ENCODE data around the gene MOGAT1. TPM values are rescaled to one million over a fixed set of nuclear protein-coding genes. Genes with fewer than 3 reads are reported as not detected.

Gene MOGAT1
- total RNA-seq, 1 donor from 2014 or later: not detected

DNA sequence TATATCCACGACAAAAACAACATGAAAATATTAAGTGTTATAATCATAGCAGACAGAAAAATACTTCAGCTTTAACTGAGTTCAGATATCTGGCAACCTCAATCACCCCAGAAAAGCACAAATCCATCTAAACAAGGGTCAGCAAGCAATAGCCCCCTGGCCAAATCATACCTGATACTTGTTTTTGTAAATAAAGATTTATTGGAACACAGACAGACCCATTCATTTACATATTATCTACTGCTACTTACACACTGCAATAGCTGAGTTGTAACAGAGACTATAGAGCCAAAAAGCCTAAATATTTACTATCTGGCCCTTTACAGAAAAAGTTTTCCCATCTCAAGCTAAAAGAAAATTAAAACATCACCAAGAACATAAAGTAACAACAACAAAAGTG is 28.3 kb upstream of the MOGAT1 start:
- no peaks in the 10 kb centered on the region for H3K27me3 Mint-ChIP-seq (ENCODE audit: low read depth, unreplicated experiment)
- peaks cover 2% of the 10 kb centered on the region for H3K4me1 Mint-ChIP-seq (ENCODE audit: low read depth, unreplicated experiment)
- H3K36me3 ChIP-seq (ENCODE audit: insufficient read depth, low read length): peaks cover 21% of the 10 kb centered on the region
- H3K4me3 ChIP-seq (ENCODE audit: insufficient read depth, low read depth, low read length): no peak overlapping the region
- H2AFZ ChIP-seq (ENCODE audit: low read depth, low read length): no peak overlapping the region
- H4K20me1 ChIP-seq (ENCODE audit: insufficient read depth, low read length): no peaks in the 10 kb centered on the region
- no peak overlapping the region for H3K9ac ChIP-seq (ENCODE audit: low read length)
- no peak overlapping the region for H3K27ac Mint-ChIP-seq (ENCODE audit: unreplicated experiment)
- no peak overlapping the region for H3K4me3 Mint-ChIP-seq (ENCODE audit: unreplicated experiment)
- H3K27me3 ChIP-seq (ENCODE audit: insufficient read depth, low read length): no peaks in the 10 kb centered on the region
- TF ChIP-seq, protein P1, sequence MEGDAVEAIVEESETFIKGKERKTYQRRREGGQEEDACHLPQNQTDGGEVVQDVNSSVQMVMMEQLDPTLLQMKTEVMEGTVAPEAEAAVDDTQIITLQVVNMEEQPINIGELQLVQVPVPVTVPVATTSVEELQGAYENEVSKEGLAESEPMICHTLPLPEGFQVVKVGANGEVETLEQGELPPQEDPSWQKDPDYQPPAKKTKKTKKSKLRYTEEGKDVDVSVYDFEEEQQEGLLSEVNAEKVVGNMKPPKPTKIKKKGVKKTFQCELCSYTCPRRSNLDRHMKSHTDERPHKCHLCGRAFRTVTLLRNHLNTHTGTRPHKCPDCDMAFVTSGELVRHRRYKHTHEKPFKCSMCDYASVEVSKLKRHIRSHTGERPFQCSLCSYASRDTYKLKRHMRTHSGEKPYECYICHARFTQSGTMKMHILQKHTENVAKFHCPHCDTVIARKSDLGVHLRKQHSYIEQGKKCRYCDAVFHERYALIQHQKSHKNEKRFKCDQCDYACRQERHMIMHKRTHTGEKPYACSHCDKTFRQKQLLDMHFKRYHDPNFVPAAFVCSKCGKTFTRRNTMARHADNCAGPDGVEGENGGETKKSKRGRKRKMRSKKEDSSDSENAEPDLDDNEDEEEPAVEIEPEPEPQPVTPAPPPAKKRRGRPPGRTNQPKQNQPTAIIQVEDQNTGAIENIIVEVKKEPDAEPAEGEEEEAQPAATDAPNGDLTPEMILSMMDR (IDR thresholded peaks at IDR 0.05; ENCODE audit: insufficient read depth, low read depth, low read length): no peak
- no peak for TF ChIP-seq EZH2 (IDR thresholded peaks at IDR 0.05; ENCODE audit: insufficient read depth, low read length)
- peaks cover 16% of the 10 kb centered on the region for H3K79me2 ChIP-seq (ENCODE audit: insufficient read depth, low read length)
- DNase-seq (ENCODE audit: low read depth) (no peak), FAIRE-seq (no peak)
- H3K27ac ChIP-seq (ENCODE audit: low read depth, low read length): no peak overlapping the region
- H3K4me1 ChIP-seq (ENCODE audit: insufficient read depth, low read length): no peaks in the 10 kb centered on the region
- peaks cover 4% of the 10 kb centered on the region for H3K36me3 Mint-ChIP-seq (ENCODE audit: low read depth, unreplicated experiment)
- H3K9me3 ChIP-seq (ENCODE audit: insufficient read depth, low read depth, low read length): no peaks in the 10 kb centered on the region
- H3K4me2 ChIP-seq (ENCODE audit: low read length): no peak overlapping the region
- H3K9me3 Mint-ChIP-seq (ENCODE audit: unreplicated experiment): no peaks in the 10 kb centered on the region

DNA sequence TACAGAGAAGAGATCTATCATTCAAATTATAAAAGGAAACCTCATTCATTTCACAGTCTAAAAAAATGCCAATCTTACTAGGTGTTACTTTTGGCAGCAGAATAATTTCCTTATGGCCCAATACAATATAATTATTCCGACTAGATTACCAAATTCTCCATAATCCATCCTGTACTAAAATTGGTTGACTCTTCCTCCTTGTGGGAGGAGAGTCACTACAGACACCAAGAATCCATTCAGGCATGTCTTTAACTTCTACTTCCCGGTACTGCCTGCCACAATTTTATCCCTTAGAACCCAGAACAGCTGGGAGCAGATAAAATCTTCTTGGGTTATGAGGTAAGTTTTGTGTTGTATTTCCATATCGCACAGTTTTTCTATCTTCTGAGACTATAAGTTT is 25.4 kb upstream of the MOGAT1 start:
- peaks cover 2% of the 10 kb centered on the region for H3K4me1 Mint-ChIP-seq (ENCODE audit: low read depth, unreplicated experiment)
- Histone ChIP-seq H3K4me2 (ENCODE audit: low read length) (no peak overlapping the region), H4K20me1 (ENCODE audit: insufficient read depth, low read length) (peaks cover 9% of the 10 kb centered on the region), H2AFZ (ENCODE audit: low read depth, low read length) (no peak overlapping the region), H3K27ac (ENCODE audit: low read depth, low read length) (no peak overlapping the region), H3K9me3 (ENCODE audit: insufficient read depth, low read depth, low read length) (no peaks in the 10 kb centered on the region), H3K79me2 (ENCODE audit: insufficient read depth, low read length) (peaks cover 42% of the 10 kb centered on the region), H3K4me1 (ENCODE audit: insufficient read depth, low read length) (no peaks in the 10 kb centered on the region), H3K4me3 (ENCODE audit: insufficient read depth, low read depth, low read length) (no peak overlapping the region), H3K27me3 (ENCODE audit: insufficient read depth, low read length) (no peaks in the 10 kb centered on the region), H3K36me3 (ENCODE audit: insufficient read depth, low read length) (peaks cover 20% of the 10 kb centered on the region), H3K9ac (ENCODE audit: low read length) (no peak overlapping the region)
- no peaks in the 10 kb centered on the region for H3K9me3 Mint-ChIP-seq (ENCODE audit: unreplicated experiment)
- no peak overlapping the region for H3K4me3 Mint-ChIP-seq (ENCODE audit: unreplicated experiment)
- TF ChIP-seq EZH2 (IDR thresholded peaks at IDR 0.05; ENCODE audit: insufficient read depth, low read length): no peak
- TF ChIP-seq, protein P1 (IDR thresholded peaks at IDR 0.05; ENCODE audit: insufficient read depth, low read depth, low read length): no peak
- FAIRE-seq (no peak), DNase-seq (ENCODE audit: low read depth) (no peak)
- H3K27ac Mint-ChIP-seq (ENCODE audit: unreplicated experiment): no peak overlapping the region
- no peaks in the 10 kb centered on the region for H3K36me3 Mint-ChIP-seq (ENCODE audit: low read depth, unreplicated experiment)
- no peaks in the 10 kb centered on the region for H3K27me3 Mint-ChIP-seq (ENCODE audit: low read depth, unreplicated experiment)

DNA sequence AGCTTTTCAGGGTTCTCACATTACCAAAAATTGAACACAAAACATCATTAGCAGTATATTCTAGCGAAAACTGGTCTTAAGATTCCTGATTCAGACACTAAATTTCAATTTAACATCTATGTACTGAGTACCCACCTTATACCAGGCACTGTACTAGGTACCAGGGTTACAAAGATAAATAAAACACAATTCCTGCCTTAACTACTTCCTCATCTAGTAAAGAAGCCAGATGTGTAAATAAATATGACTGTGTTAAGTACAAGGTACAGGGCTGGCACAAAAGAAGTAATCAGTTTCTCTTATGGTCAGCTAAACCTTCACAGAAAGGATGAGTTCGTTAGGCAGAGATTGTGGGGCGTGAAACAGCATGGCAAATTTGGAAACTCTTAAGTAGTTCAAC is 21.7 kb upstream of the MOGAT1 start:
- H3K36me3 Mint-ChIP-seq (ENCODE audit: low read depth, unreplicated experiment): no peaks in the 10 kb centered on the region

More for the DNA sequence above, 21.7 kb upstream of the MOGAT1 start:
- Histone ChIP-seq H3K9me3 (ENCODE audit: insufficient read depth, low read depth, low read length) (no peaks in the 10 kb centered on the region), H3K79me2 (ENCODE audit: insufficient read depth, low read length) (peaks cover 76% of the 10 kb centered on the region), H2AFZ (ENCODE audit: low read depth, low read length) (no peak overlapping the region), H3K4me2 (ENCODE audit: low read length) (no peak overlapping the region), H3K4me1 (ENCODE audit: insufficient read depth, low read length) (peaks cover 5% of the 10 kb centered on the region), H3K36me3 (ENCODE audit: insufficient read depth, low read length) (peaks cover 8% of the 10 kb centered on the region), H3K27me3 (ENCODE audit: insufficient read depth, low read length) (no peaks in the 10 kb centered on the region), H3K4me3 (ENCODE audit: insufficient read depth, low read depth, low read length) (no peak overlapping the region), H3K9ac (ENCODE audit: low read length) (no peak overlapping the region), H4K20me1 (ENCODE audit: insufficient read depth, low read length) (peaks cover 27% of the 10 kb centered on the region), H3K27ac (ENCODE audit: low read depth, low read length) (no peak overlapping the region)
- Mint-ChIP-seq H3K4me3 (ENCODE audit: unreplicated experiment) (no peak overlapping the region), H3K27ac (ENCODE audit: unreplicated experiment) (no peak overlapping the region), H3K9me3 (ENCODE audit: unreplicated experiment) (no peaks in the 10 kb centered on the region), H3K27me3 (ENCODE audit: low read depth, unreplicated experiment) (no peaks in the 10 kb centered on the region), H3K4me1 (ENCODE audit: low read depth, unreplicated experiment) (no peaks in the 10 kb centered on the region)
- TF ChIP-seq, protein P1 (IDR thresholded peaks at IDR 0.05; ENCODE audit: insufficient read depth, low read depth, low read length): no peak
- TF ChIP-seq EZH2 (IDR thresholded peaks at IDR 0.05; ENCODE audit: insufficient read depth, low read length): no peak
- DNase-seq (ENCODE audit: low read depth): no peak
- no peak for FAIRE-seq
